CD4-positive, alpha-beta memory T cell (primary cell): ENCODE data around the gene DGKG. TPM values are rescaled to one million over a fixed set of nuclear protein-coding genes. Genes with fewer than 3 reads are reported as not detected.

Source experiments
- CTCF ChIA-PET: fragments of 350-600 bp; sonication (Branson Sonifier 250); formaldehyde crosslinking; loops from one replicate; lab custom pipeline; 2021; ENCODE audit warnings: inconsistent platforms; ENCODE audit not compliant: partially characterized antibody; lab: Charles Lee
- POLR2A ChIA-PET: fragments of 350-600 bp; sonication (Branson Sonifier 250); formaldehyde crosslinking; loops from one replicate; lab custom pipeline; 2021; ENCODE audit not compliant: partially characterized antibody; lab: Charles Lee
- DNase-seq, 5 donors: peaks; one replicate each; pipeline versions ENCODE4 v3.0.0 to v3.0.0-alpha.2; 2020 to 2022; ENCODE audit warnings: mixed read lengths in 1 of 5
- H3K27ac ChIP-seq: one replicate; pipeline ENCODE4 v1.7.0; 2013; ENCODE audit warnings: low read depth, low read length
- H3K27me3 ChIP-seq: 2 replicates; pipeline ENCODE4 v1.7.0; 2013; ENCODE audit warnings: mild to moderate bottlenecking, low read length, moderate library complexity; ENCODE audit not compliant: insufficient read depth
- H3K36me3 ChIP-seq: 2 replicates; pipeline ENCODE4 v1.7.0; 2013; ENCODE audit warnings: mild to moderate bottlenecking, low read length, moderate library complexity; ENCODE audit not compliant: insufficient read depth
- H3K4me1 ChIP-seq: 2 replicates; pipeline ENCODE4 v1.7.0; 2013; ENCODE audit warnings: mild to moderate bottlenecking, low read length, moderate library complexity; ENCODE audit not compliant: insufficient read depth
- H3K4me3 ChIP-seq, 2 donors: one replicate each; pipeline ENCODE4 v1.7.0; 2013; ENCODE audit warnings: low read length in 2 of 2, mild to moderate bottlenecking in 1 of 2
- H3K9me3 ChIP-seq, 2 donors: one replicate each; pipeline ENCODE4 v1.7.0; 2013; ENCODE audit warnings: low read length in 2 of 2, control low read depth in 1 of 2; ENCODE audit not compliant: control insufficient read depth in 1 of 2
- H3K27ac Mint-ChIP-seq, 7 donors: one replicate each; pipeline ENCODE4 v1.8.0; 2020 to 2021; ENCODE audit warnings: mixed read lengths in 7 of 7, mild to moderate bottlenecking in 6 of 7, inconsistent platforms in 3 of 7, moderate library complexity in 3 of 7
- H3K27me3 Mint-ChIP-seq, 2 donors: one replicate each; pipeline ENCODE4 v1.8.0; 2020 to 2021; ENCODE audit warnings: mixed read lengths in 2 of 2
- H3K36me3 Mint-ChIP-seq, 2 donors: one replicate each; pipeline ENCODE4 v1.8.0; 2020 to 2021; ENCODE audit warnings: mixed read lengths in 2 of 2, inconsistent platforms in 1 of 2, mild to moderate bottlenecking in 1 of 2
- H3K4me1 Mint-ChIP-seq, 4 donors: one replicate each; pipeline ENCODE4 v1.8.0; 2020 to 2021; ENCODE audit warnings: mixed read lengths in 4 of 4, mild to moderate bottlenecking in 1 of 4
- H3K4me3 Mint-ChIP-seq, 8 donors: one replicate each; pipeline ENCODE4 v1.8.0; 2020 to 2021; ENCODE audit warnings: mixed read lengths in 8 of 8, mild to moderate bottlenecking in 7 of 8, moderate library complexity in 6 of 8, inconsistent platforms in 3 of 8
- H3K9me3 Mint-ChIP-seq, 8 donors: one replicate each; pipeline ENCODE4 v1.8.0; 2020 to 2021; ENCODE audit warnings: mixed read lengths in 8 of 8, mild to moderate bottlenecking in 5 of 8, inconsistent platforms in 3 of 8, moderate library complexity in 1 of 8
- intact Hi-C: fragments of 100-400 bp; cut with micrococcal nuclease; formaldehyde crosslinking; loops from one replicate; pipeline ENCODE4 v1.15.1; 2023
- polyA plus RNA-seq, 2 donors: library from polyadenylated mRNA; unstranded; fragments of 300-500 nt; fragmentation: Illumina TruSeq; gene quantifications; one replicate each; pipeline ENCODE4 v1.2.3, GENCODE V29; 2021
- total RNA-seq, 2 experiments: library from RNA; stranded (reverse); gene quantifications; one replicate each; pipeline ENCODE4 v1.2.3, GENCODE V29; 2021

DGKG gene
- total and polyA plus RNA-seq, 4 experiments from 2014 or later, result 0.75 TPM; not detected in 3

DNA sequence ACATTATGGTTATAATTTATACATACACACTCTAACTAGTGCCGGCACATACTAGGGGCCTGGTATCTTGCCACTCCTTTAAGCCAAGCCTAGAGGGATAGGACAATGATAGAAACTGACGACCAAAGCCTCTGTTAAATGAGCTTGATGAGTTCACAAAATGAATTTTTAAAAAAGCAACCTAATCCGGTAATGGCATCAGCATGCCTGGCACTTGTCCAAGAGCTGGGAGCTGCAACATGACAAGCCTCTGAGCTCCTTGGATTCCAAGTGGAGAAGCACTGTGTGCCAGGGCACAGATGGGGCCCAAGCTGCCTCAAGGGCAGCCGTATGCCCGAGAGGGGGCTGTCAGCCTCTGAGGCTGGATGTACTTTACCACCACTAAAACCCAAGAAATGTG lies 262.9 kb downstream of the DGKG start:
- no peak for DNase-seq
- ChIA-PET POLR2A (no interaction called here), CTCF (no interaction called here)
- Histone ChIP-seq H3K4me1 (peaks cover 9% of the 10 kb centered on the region), H3K36me3 (no peaks in the 10 kb centered on the region), H3K9me3 (no peaks in the 10 kb centered on the region), H3K4me3 (no peak overlapping the region), H3K27me3 (peaks cover 20% of the 10 kb centered on the region), H3K27ac (no peak overlapping the region)
- Mint-ChIP-seq H3K4me1 (peaks cover 0 to 14% (median 3%) of the 10 kb centered on the region in 4 donors), H3K4me3 (no peak overlapping the region), H3K27me3 (peaks cover 47 to 68% of the 10 kb centered on the region in 2 donors), H3K27ac (no peak overlapping the region), H3K36me3 (no peaks in the 10 kb centered on the region), H3K9me3 (peaks cover 0 to 1% (median 0%) of the 10 kb centered on the region in 8 donors)
- intact Hi-C loops, result no loop called here

DNA sequence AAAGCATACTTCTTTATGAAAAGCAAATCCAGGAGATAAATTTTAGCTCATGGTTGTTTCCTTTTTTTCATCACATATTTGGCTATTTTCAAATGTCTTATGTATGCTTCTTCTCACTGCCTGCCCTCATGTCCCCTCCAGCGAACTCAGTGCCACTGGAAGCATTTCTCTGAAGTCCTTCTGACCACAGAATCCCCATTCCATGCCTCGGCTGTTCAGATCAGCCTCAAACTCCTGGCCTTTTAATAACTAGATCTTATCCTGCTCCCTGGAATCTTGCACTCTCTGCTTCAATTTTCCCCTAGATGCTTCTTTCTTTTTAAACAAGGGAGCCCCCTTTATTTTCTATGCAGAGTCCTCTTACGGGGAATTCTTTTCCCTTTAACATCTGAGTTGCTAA lies 263.3 kb downstream of the DGKG start:
- POLR2A ChIA-PET, result no interaction called here
- intact Hi-C loops, result no loop called here
- H3K4me1 ChIP-seq, result peaks cover 9% of the 10 kb centered on the region

DNA sequence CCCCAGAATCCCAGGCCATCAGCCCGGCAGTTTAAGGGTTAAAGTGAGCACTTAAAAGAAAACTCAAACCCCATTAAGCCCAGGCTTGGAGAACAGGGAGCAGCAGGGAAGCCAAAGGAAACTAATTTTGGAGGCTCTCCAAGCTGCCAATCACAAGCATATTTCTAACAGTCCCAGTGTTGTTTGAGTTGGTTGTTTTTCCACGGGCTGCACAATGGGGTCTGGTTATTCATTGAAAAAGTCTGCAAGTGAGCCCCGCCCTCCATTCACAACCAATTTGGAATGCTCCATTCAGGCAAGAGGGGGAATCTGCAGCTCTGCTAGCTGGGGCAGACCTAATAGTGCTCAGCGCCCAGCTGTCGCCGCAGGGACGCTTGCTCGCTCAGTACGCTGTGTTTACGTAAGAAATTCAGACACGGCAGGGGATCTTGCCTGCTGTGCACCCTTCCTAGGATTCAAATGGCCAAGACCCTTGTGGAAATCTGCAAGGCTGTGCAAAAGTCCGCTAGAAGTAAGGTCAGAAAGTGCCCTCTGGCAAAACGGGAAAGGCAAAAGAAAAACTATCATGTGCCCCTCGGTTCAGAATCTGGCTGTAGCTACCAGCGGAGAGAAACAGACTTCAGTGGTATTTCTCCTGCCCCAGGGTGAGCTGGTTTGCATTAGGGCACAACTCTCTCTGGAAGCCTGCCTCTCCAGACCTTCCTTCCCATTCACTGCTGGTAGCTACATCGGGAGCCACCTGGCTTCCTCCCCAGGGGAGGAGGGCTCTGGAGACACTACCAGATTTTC lies 264.2 kb downstream of the DGKG start:
- Histone ChIP-seq H3K27me3 (peaks cover 20% of the 10 kb centered on the region), H3K4me3 (no peak overlapping the region), H3K4me1 (peaks cover 9% of the 10 kb centered on the region), H3K9me3 (no peaks in the 10 kb centered on the region), H3K36me3 (no peaks in the 10 kb centered on the region), H3K27ac (no peak overlapping the region)
- no peak overlapping the region for H3K27ac Mint-ChIP-seq
- peaks cover 43 to 68% of the 10 kb centered on the region in 2 donors for H3K27me3 Mint-ChIP-seq
- no peaks in the 10 kb centered on the region for H3K36me3 Mint-ChIP-seq
- intact Hi-C loops, result no loop called here
- CTCF ChIA-PET, result no interaction called here
- H3K4me3 Mint-ChIP-seq, result peak overlapping the region in 2 of 8 donors; percentile 32 to 55
- no peaks in the 10 kb centered on the region for H3K9me3 Mint-ChIP-seq
- peaks cover 0 to 14% (median 3%) of the 10 kb centered on the region in 4 donors for H3K4me1 Mint-ChIP-seq
- POLR2A ChIA-PET, result no interaction called here
- no peak for DNase-seq

More for the DNA sequence above, 263.3 kb downstream of the DGKG start:
- H3K4me3 Mint-ChIP-seq, result no peak overlapping the region
- H3K27me3 Mint-ChIP-seq, result peaks cover 43 to 68% of the 10 kb centered on the region in 2 donors
- Histone ChIP-seq H3K36me3 (no peaks in the 10 kb centered on the region), H3K9me3 (no peaks in the 10 kb centered on the region), H3K27ac (no peak overlapping the region), H3K4me3 (no peak overlapping the region), H3K27me3 (peaks cover 20% of the 10 kb centered on the region)
- H3K4me1 Mint-ChIP-seq, result peaks cover 0 to 14% (median 3%) of the 10 kb centered on the region in 4 donors
- no peak overlapping the region for H3K27ac Mint-ChIP-seq
- peaks cover 0 to 1% (median 0%) of the 10 kb centered on the region in 8 donors for H3K9me3 Mint-ChIP-seq
- H3K36me3 Mint-ChIP-seq, result no peaks in the 10 kb centered on the region
- CTCF ChIA-PET, result no interaction called here
- DNase-seq, result no peak

DNA sequence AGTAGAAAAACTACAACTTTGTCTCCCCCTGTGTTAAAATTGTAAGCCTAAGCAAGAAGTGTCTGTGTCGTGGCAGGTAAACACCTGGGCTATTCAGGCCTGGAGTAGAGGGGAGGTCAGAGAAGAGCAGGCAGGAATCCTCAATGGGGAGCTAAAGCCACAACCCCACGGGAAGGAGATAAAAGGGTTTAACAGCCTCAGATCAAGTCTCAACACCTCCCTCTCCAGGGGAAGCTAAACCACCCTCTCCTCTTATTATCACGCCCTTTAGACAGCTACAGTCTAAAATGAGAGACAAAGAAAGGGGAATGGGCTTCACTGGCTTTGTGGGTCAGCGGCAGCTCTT lies 264.7 kb downstream of the DGKG start:
- ChIA-PET CTCF (no interaction called here), POLR2A (no interaction called here)
- no peak overlapping the region for H3K4me3 ChIP-seq
- peaks cover 20% of the 10 kb centered on the region for H3K27me3 ChIP-seq
- DNase-seq, result no peak
- no peaks in the 10 kb centered on the region for H3K9me3 ChIP-seq
- peaks cover 41 to 67% of the 10 kb centered on the region in 2 donors for H3K27me3 Mint-ChIP-seq
- H3K9me3 Mint-ChIP-seq, result no peaks in the 10 kb centered on the region
- H3K36me3 ChIP-seq, result no peaks in the 10 kb centered on the region
- intact Hi-C loops, result no loop called here
- no peak overlapping the region for H3K4me3 Mint-ChIP-seq
- H3K4me1 Mint-ChIP-seq, result peaks cover 0 to 14% (median 3%) of the 10 kb centered on the region in 4 donors
- no peak overlapping the region for H3K27ac Mint-ChIP-seq
- H3K27ac ChIP-seq, result no peak overlapping the region
- H3K36me3 Mint-ChIP-seq, result no peaks in the 10 kb centered on the region
- peaks cover 9% of the 10 kb centered on the region for H3K4me1 ChIP-seq

Other genes with a start within 250 kb of the DGKG start
- gene CRYGS, start 182.1 kb upstream of the DGKG start, total RNA-seq, result 10 to 100 TPM; 12.1 to 12.6 TPM
- 1 to 10 TPM in 1 of 2 donors, not detected in 1; 1.2 TPM for gene CRYGS, start 182.1 kb upstream of the DGKG start, polyA plus RNA-seq
- gene TBCCD1, start 205.1 kb upstream of the DGKG start, total RNA-seq, result 10 to 100 TPM; 20.4 to 21.0 TPM
- gene TBCCD1, start 205.1 kb upstream of the DGKG start, polyA plus RNA-seq, result 10 to 100 TPM; 20.1 to 28.6 TPM
- 10 to 100 TPM; 34.0 to 38.6 TPM for gene DNAJB11, start 208.5 kb upstream of the DGKG start, total RNA-seq
- 10 to 100 TPM; 37.6 to 40.0 TPM for gene DNAJB11, start 208.5 kb upstream of the DGKG start, polyA plus RNA-seq